Suprapubic skin (tissue), 4 donors: Measurements from ENCODE around the gene GMCL2. TPM values are rescaled to one million over a fixed set of nuclear protein-coding genes. Genes with fewer than 3 reads are reported as not detected.

Source experiments
- DNase-seq, 2 donors: peaks; one replicate each; pipeline ENCODE4 v3.0.0-alpha.2; 2019; ENCODE audit warnings: low spot score in 2 of 2
- H3K27ac ChIP-seq: fragments of 200-600 bp; sonication (generic); one replicate; pipeline ENCODE4 v1.5.1; 2019
- H3K27me3 ChIP-seq: fragments of 200-600 bp; sonication (generic); one replicate; pipeline ENCODE4 v1.5.1; 2019
- H3K36me3 ChIP-seq: fragments of 200-600 bp; sonication (generic); one replicate; pipeline ENCODE4 v1.5.1; 2019
- H3K4me1 ChIP-seq: fragments of 200-600 bp; sonication (generic); one replicate; pipeline ENCODE4 v1.5.1; 2019
- H3K4me3 ChIP-seq: fragments of 200-600 bp; sonication (generic); one replicate; pipeline ENCODE4 v1.5.1; 2019; ENCODE audit warnings: mild to moderate bottlenecking
- H3K9me3 ChIP-seq: fragments of 200-600 bp; sonication (generic); one replicate; pipeline ENCODE4 v1.5.1; 2019
- EP300 ChIP-seq: sonication (generic); formaldehyde crosslinking; IDR thresholded peaks from one replicate; pipeline ENCODE4 v1.6.1; 2017; ENCODE audit warnings: antibody characterized with exemption
- POLR2A ChIP-seq, 2 donors: fragments of 450-650 bp; IDR thresholded peaks; one replicate each; pipeline ENCODE4 v1.6.1; 2017; ENCODE audit warnings: antibody characterized with exemption in 2 of 2, mild to moderate bottlenecking in 2 of 2, moderate library complexity in 2 of 2
- POLR2AphosphoS5 ChIP-seq, 3 donors: sonication (generic); formaldehyde crosslinking; IDR thresholded peaks; one replicate each; pipeline ENCODE4 v1.6.1; 2017; ENCODE audit warnings: antibody characterized with exemption in 3 of 3
- WGBS: methylation state at CpG from one replicate; pipeline ENCODE4 v1.1.5; 2018; 5-methylcytosine and 5-hydroxymethylcytosine counted together
- total RNA-seq, 4 donors: library from RNA; depleted of rRNA; stranded (reverse); fragments of >200 nt; gene quantifications; one replicate each; pipeline ENCODE4 v1.1.0, GENCODE V29; 2016
- TF ChIP-seq, protein P1 (sequence below), 2 donors: fragments of 200-600 bp in 1 of 2; fragments of 450-650 bp in 1 of 2; sonication (generic) in 1 of 2; IDR thresholded peaks; one replicate each; pipeline ENCODE4 v1.5.1; 2016 to 2019; ENCODE audit warnings: antibody characterized with exemption in 2 of 2, mild to moderate bottlenecking in 1 of 2, moderate library complexity in 1 of 2

Gene GMCL2
- total RNA-seq, 4 donors from 2014 or later = 0.49 TPM; not detected in 3

GRCh38 chr5:178152491-178153444, 34.4 kb downstream of the GMCL2 start:
- H3K36me3 ChIP-seq = peaks cover 39% of the 10 kb centered on the region
- no peaks in the 10 kb centered on the region for H3K27me3 ChIP-seq
- H3K4me1 ChIP-seq = peaks cover 28% of the 10 kb centered on the region
- WGBS = 49% methylated on average over 31 of the region's 31 CpGs
- TF ChIP-seq POLR2A (IDR thresholded peaks at IDR 0.05) (no peak), POLR2AphosphoS5 (IDR thresholded peaks at IDR 0.05) (no peak), EP300 (no peak)
- TF ChIP-seq, protein P1, sequence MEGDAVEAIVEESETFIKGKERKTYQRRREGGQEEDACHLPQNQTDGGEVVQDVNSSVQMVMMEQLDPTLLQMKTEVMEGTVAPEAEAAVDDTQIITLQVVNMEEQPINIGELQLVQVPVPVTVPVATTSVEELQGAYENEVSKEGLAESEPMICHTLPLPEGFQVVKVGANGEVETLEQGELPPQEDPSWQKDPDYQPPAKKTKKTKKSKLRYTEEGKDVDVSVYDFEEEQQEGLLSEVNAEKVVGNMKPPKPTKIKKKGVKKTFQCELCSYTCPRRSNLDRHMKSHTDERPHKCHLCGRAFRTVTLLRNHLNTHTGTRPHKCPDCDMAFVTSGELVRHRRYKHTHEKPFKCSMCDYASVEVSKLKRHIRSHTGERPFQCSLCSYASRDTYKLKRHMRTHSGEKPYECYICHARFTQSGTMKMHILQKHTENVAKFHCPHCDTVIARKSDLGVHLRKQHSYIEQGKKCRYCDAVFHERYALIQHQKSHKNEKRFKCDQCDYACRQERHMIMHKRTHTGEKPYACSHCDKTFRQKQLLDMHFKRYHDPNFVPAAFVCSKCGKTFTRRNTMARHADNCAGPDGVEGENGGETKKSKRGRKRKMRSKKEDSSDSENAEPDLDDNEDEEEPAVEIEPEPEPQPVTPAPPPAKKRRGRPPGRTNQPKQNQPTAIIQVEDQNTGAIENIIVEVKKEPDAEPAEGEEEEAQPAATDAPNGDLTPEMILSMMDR (IDR thresholded peaks at IDR 0.05) = no peak
- H3K4me3 ChIP-seq = peak overlapping the region; percentile 80
- H3K9me3 ChIP-seq = no peaks in the 10 kb centered on the region
- DNase-seq = no peak
- H3K27ac ChIP-seq = peak overlapping the region; percentile 59

DNA sequence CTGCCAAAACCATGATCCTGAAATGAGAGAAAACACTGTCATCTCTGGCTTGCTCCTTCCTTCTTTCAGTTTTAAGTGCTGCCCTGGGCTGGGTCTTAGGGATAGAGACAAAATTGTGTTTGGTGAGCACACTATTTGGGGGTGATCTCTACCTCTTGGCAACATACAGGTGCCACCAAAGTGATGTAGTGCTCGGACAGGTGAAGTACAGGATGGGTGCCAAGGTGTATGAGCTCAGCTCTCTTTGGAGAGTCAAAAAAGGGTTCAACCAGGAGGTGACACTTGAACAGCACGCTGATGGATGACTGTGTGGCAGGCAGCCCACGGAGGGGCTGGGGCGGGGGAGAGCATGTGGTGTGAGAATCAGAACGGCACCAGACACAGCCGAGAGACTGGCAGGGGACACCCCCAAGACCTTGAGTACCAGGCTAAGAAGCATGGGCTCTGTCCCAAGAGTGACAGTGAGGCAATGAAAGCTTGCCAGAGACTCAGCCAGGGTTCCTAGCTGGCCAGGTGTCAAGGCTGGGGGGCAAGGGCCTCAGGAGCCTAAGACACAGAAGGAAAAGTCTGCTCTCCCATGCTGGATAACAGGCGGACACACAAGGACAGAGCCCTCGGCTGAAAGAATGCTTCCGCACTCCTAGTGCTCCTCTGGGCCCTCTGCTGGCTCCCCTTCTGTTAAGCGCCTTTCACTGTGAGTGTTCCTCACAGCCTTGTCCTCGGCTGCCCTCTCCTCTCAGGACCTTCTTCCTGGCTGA, 36.0 kb downstream of the GMCL2 start:
- H3K4me1 ChIP-seq = peaks cover 29% of the 10 kb centered on the region
- H3K36me3 ChIP-seq = peaks cover 55% of the 10 kb centered on the region
- no peak for DNase-seq
- no peak overlapping the region for H3K27ac ChIP-seq
- WGBS = 60% methylated on average over 11 of the region's 11 CpGs
- no peaks in the 10 kb centered on the region for H3K27me3 ChIP-seq
- no peaks in the 10 kb centered on the region for H3K9me3 ChIP-seq
- no peak for TF ChIP-seq POLR2A (IDR thresholded peaks at IDR 0.05)
- TF ChIP-seq, protein P1 (IDR thresholded peaks at IDR 0.05) = no peak
- TF ChIP-seq EP300 = no peak
- no peak for TF ChIP-seq POLR2AphosphoS5 (IDR thresholded peaks at IDR 0.05)
- H3K4me3 ChIP-seq = no peak overlapping the region

DNA sequence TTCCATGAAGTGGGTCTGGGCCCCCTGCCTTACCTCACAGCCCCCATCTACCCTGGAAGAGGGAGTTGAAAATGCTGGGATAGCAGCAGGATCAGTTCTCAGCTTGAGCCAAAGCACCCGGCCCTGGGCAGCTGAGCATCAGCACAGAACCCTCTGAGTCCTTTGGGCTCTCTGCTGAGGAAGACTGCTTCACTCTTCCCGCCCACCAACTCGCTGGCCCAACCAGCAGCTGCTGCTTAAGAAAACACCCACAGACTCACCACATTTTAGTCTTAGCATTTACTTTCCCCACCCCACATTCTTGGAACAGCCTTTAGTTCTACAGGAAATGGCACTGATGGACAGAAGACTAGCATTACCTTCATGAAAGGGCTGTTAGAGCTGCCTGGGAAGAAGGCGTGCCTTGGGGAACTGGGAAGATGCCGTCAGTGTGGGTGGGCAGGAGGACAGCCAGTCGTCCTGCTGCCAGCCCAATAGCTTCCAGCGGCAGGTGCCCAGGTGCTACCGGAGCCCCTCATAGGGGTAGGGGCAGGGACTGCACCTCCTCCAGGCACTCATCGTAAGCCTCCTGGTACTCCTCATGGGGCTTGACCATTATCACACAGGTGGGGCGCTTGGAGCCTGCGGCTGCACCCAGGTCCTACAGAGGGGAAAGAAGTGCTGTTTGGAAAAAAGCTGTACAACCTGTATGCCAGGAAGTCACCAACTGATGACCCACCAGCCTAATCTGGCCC, 37.8 kb downstream of the GMCL2 start:
- H3K36me3 ChIP-seq = peaks cover 65% of the 10 kb centered on the region
- TF ChIP-seq, protein P1 (IDR thresholded peaks at IDR 0.05) = no peak
- no peak for TF ChIP-seq EP300
- no peak for TF ChIP-seq POLR2AphosphoS5 (IDR thresholded peaks at IDR 0.05)
- TF ChIP-seq POLR2A (IDR thresholded peaks at IDR 0.05) = no peak

GRCh38 chr5:178147406-178147805, 39.8 kb downstream of the GMCL2 start:
- H3K4me3 ChIP-seq = no peak overlapping the region

More for the DNA sequence above, 37.8 kb downstream of the GMCL2 start:
- H3K4me3 ChIP-seq = no peak overlapping the region
- no peaks in the 10 kb centered on the region for H3K9me3 ChIP-seq
- DNase-seq = no peak
- peaks cover 30% of the 10 kb centered on the region for H3K4me1 ChIP-seq
- 72% methylated on average over 6 of the region's 11 CpGs for WGBS
- no peaks in the 10 kb centered on the region for H3K27me3 ChIP-seq
- no peak overlapping the region for H3K27ac ChIP-seq

More at GRCh38 chr5:178147406-178147805, 39.8 kb downstream of the GMCL2 start:
- no peak for DNase-seq
- peaks cover 85% of the 10 kb centered on the region for H3K36me3 ChIP-seq
- 83% methylated on average over 15 of the region's 15 CpGs for WGBS
- no peak overlapping the region for H3K27ac ChIP-seq
- no peaks in the 10 kb centered on the region for H3K27me3 ChIP-seq
- peaks cover 16% of the 10 kb centered on the region for H3K4me1 ChIP-seq
- no peaks in the 10 kb centered on the region for H3K9me3 ChIP-seq
- no peak for TF ChIP-seq POLR2A (IDR thresholded peaks at IDR 0.05)
- TF ChIP-seq POLR2AphosphoS5 (IDR thresholded peaks at IDR 0.05) = no peak
- no peak for TF ChIP-seq EP300
